Vagina (tissue), 2 donors: ENCODE data around the gene RGS10.

Source experiments
- POLR2A ChIP-seq, 2 donors: fragments of 450-650 bp; IDR thresholded peaks; one replicate each; pipeline ENCODE4 v1.6.1; 2017; ENCODE audit warnings: antibody characterized with exemption in 2 of 2, mild to moderate bottlenecking in 2 of 2, moderate library complexity in 2 of 2
- TF ChIP-seq, protein P1 (sequence below), 3 experiments: fragments of 450-650 bp in 2 of 3; fragments of 200-600 bp in 1 of 3; sonication (generic) in 1 of 3; IDR thresholded peaks; one replicate each; pipeline ENCODE4 v1.5.1; 2017 to 2019; ENCODE audit warnings: antibody characterized with exemption in 3 of 3, mild to moderate bottlenecking in 2 of 3, moderate library complexity in 2 of 3

DNA sequence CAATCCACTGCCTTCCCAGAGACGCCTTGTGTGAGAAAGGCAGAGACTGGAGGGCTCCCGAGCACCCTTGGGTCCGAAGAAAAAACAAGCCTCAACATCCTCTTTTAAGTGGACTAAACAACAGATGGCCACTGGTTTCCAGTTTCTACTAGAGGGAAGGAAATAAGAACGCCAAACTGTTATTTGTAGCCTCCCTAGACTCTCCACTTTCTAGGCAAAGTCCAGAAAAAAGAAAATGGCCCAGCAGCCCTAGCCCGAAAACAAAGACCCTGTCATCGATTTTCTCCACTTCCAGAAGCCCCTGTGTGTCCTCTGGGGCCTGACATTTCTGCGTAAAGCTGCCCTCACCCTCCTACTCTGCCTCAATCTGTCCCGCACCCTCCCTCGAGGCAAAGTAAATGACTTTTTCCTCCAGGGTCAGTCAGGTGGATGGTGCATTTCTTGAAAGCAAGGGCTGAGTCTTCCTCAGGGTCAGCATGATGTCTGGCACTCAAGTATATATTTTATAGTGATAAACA is 6.0 kb downstream of the RGS10 start:
- TF ChIP-seq, protein P1, sequence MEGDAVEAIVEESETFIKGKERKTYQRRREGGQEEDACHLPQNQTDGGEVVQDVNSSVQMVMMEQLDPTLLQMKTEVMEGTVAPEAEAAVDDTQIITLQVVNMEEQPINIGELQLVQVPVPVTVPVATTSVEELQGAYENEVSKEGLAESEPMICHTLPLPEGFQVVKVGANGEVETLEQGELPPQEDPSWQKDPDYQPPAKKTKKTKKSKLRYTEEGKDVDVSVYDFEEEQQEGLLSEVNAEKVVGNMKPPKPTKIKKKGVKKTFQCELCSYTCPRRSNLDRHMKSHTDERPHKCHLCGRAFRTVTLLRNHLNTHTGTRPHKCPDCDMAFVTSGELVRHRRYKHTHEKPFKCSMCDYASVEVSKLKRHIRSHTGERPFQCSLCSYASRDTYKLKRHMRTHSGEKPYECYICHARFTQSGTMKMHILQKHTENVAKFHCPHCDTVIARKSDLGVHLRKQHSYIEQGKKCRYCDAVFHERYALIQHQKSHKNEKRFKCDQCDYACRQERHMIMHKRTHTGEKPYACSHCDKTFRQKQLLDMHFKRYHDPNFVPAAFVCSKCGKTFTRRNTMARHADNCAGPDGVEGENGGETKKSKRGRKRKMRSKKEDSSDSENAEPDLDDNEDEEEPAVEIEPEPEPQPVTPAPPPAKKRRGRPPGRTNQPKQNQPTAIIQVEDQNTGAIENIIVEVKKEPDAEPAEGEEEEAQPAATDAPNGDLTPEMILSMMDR (IDR thresholded peaks at IDR 0.05) = no peak
- TF ChIP-seq POLR2A (IDR thresholded peaks at IDR 0.05) = no peak
